Esophagus muscularis mucosa (tissue), 4 donors: ENCODE measurements around the gene MUS81. TPM values are rescaled to one million over a fixed set of nuclear protein-coding genes. Genes with fewer than 3 reads are reported as not detected.
"Not testable (repeated sequence)": the region's sequence is repeated elsewhere in the genome, so short reads cannot be mapped to it uniquely, and the experiment has no call there.

Experiments
- DNase-seq: peaks from one replicate; pipeline ENCODE4 v3.0.0-alpha.2; 2017; ENCODE audit errors: extremely low spot score
- H3K27ac ChIP-seq, 4 donors: fragments of 200-600 bp; sonication (generic); replicated peaks in 1 of 4; 1 replicate in 3 of 4; 2 replicates in 1 of 4; pipeline ENCODE4 v1.5.1; 2016 to 2019; ENCODE audit warnings: mild to moderate bottlenecking in 1 of 4
- H3K27me3 ChIP-seq, 4 donors: fragments of 200-600 bp; sonication (generic); one replicate each; pipeline versions ENCODE4 v1.5.1 to v1.6.0; 2016 to 2019
- H3K36me3 ChIP-seq, 4 donors: fragments of 200-600 bp; sonication (generic); one replicate each; pipeline ENCODE4 v1.5.1; 2016 to 2019
- H3K4me1 ChIP-seq, 4 donors: fragments of 200-600 bp; sonication (generic); one replicate each; pipeline ENCODE4 v1.5.1; 2016 to 2019
- H3K4me3 ChIP-seq, 4 donors: fragments of 200-600 bp; sonication (generic); 1 replicate in 2 of 4; 2 replicates in 2 of 4; pipeline ENCODE4 v1.5.1; 2016 to 2019; ENCODE audit warnings: mild to moderate bottlenecking in 4 of 4, moderate library complexity in 1 of 4
- H3K9me3 ChIP-seq, 4 donors: fragments of 200-600 bp; sonication (generic); 1 replicate in 3 of 4; 2 replicates in 1 of 4; pipeline ENCODE4 v1.5.1; 2016 to 2019
- EP300 ChIP-seq: sonication (generic); formaldehyde crosslinking; IDR thresholded peaks from one replicate; pipeline ENCODE4 v1.6.1; 2017; ENCODE audit warnings: antibody characterized with exemption
- POLR2A ChIP-seq: fragments of 450-650 bp; IDR thresholded peaks from one replicate; pipeline ENCODE4 v1.6.1; 2017; ENCODE audit warnings: antibody characterized with exemption, moderate library complexity, mild to moderate bottlenecking, low read depth
- POLR2AphosphoS5 ChIP-seq, 2 donors: sonication (generic); formaldehyde crosslinking; IDR thresholded peaks; one replicate each; pipeline ENCODE4 v1.6.1; 2017; ENCODE audit warnings: antibody characterized with exemption in 2 of 2
- WGBS: methylation state at CpG from one replicate; pipeline ENCODE4 v1.1.5; 2018; 5-methylcytosine and 5-hydroxymethylcytosine counted together
- intact Hi-C: fragments of 100-400 bp; cut with DNase I; formaldehyde crosslinking; loops from one replicate; pipeline ENCODE4 v1.15.1; 2023
- total RNA-seq, 4 donors: library from RNA; depleted of rRNA; stranded (reverse); fragments of >200 nt; gene quantifications; one replicate each; pipeline versions ENCODE4 v1.1.0 to v1.2.1, GENCODE V29; 2016
- TF ChIP-seq, protein P1 (sequence below), 3 experiments: fragments of 200-600 bp in 2 of 3; fragments of 450-650 bp in 1 of 3; sonication (generic) in 2 of 3; IDR thresholded peaks; one replicate each; pipeline ENCODE4 v1.5.1; 2017 to 2019; ENCODE audit warnings: antibody characterized with exemption in 3 of 3, mild to moderate bottlenecking in 2 of 3, moderate library complexity in 1 of 3

The MUS81 gene
- total RNA-seq, 4 donors from 2014 or later: 42.2 to 74.2 (median 58.3) TPM

DNA sequence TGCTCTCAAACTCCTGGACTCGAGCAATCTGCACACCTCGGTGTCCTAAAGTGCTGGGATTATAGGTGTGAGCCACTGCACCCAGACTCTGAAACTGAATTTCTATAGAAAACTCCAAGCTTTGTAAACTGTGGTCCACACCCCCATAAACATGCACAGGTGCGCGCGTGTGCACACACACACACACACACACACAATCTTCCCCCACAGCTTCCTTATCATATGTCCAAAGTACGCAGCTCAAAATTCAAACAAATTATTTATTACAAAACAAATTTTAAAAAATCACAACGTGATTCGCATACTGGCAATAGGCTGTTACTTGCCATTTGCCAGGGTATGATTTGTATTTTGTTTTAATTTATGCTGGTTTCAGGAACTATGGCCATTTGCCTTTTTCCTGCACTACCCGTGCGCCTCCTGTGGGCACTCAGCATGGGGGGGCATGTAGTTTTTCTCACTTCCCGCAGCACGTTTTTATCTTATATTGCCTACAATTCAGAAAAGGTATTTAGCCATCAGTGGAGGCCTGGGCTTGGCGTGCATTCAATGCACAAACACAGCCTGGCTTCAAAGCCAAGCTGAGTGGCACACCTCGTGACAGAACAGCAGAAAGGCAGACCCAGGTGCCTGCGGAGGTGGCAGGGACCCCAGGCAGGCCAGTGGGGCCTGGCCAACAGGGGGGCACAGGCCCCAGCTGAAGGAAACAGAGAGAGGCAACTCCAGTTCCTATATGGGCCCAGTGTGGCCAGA lies 37.3 kb upstream of the MUS81 start:
- Histone ChIP-seq H3K27ac (no peak overlapping the region), H3K36me3 (no peaks in the 10 kb centered on the region), H3K4me1 (peaks cover 0 to 4% (median 2%) of the 10 kb centered on the region in 4 donors), H3K27me3 (no peaks in the 10 kb centered on the region), H3K4me3 (no peak overlapping the region), H3K9me3 (no peaks in the 10 kb centered on the region)
- intact Hi-C loops: no loop called here
- no peak for TF ChIP-seq EP300
- no peak for TF ChIP-seq POLR2A
- no peak for TF ChIP-seq POLR2AphosphoS5 (IDR thresholded peaks at IDR 0.05)
- TF ChIP-seq, protein P1, sequence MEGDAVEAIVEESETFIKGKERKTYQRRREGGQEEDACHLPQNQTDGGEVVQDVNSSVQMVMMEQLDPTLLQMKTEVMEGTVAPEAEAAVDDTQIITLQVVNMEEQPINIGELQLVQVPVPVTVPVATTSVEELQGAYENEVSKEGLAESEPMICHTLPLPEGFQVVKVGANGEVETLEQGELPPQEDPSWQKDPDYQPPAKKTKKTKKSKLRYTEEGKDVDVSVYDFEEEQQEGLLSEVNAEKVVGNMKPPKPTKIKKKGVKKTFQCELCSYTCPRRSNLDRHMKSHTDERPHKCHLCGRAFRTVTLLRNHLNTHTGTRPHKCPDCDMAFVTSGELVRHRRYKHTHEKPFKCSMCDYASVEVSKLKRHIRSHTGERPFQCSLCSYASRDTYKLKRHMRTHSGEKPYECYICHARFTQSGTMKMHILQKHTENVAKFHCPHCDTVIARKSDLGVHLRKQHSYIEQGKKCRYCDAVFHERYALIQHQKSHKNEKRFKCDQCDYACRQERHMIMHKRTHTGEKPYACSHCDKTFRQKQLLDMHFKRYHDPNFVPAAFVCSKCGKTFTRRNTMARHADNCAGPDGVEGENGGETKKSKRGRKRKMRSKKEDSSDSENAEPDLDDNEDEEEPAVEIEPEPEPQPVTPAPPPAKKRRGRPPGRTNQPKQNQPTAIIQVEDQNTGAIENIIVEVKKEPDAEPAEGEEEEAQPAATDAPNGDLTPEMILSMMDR (IDR thresholded peaks at IDR 0.05): no peak
- DNase-seq: no peak
- WGBS: 71% methylated on average over 14 of the region's 15 CpGs

DNA sequence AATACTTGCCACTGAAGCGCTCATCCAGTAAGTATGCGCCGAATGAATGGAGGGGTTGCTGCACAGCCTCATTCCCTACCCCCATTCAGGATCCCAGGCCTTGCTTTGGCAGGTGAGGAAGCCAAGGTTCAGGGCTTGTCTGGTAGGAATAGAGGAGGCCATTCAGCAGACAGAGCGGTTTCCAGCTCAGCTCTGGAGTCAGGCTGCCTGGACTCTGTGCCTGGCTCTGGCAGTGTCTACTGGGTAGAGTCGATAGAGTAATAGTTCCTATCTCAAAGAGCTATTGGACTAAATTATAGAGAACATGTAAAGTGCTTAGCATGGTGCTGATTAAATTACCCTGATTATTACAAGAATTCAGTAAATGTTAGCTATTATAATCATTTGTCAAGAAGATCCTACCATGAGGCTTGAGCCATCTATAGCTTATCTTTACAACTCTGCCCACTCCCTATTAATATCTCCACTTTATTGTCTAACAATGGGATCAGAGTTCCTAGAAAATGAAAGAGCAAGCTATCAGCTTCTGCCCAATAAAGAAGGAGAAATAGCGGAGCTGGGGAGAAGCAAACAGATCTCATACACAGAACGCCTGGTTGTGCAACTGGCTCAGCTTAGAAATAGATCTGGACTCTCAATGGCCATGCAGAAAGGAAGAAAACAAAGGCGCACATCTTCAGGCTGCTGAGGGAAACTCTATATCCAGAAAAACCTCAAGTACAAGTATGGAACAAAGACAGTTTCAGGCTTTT lies 33.1 kb upstream of the MUS81 start:
- intact Hi-C loops: no loop called here
- 90% methylated on average over 8 of the region's 8 CpGs for WGBS
- Histone ChIP-seq H3K4me1 (no peaks in the 10 kb centered on the region), H3K4me3 (no peak overlapping the region), H3K27me3 (no peaks in the 10 kb centered on the region), H3K9me3 (no peaks in the 10 kb centered on the region), H3K36me3 (no peaks in the 10 kb centered on the region), H3K27ac (no peak overlapping the region)
- TF ChIP-seq POLR2AphosphoS5 (IDR thresholded peaks at IDR 0.05) (no peak), EP300 (no peak)
- TF ChIP-seq, protein P1 (IDR thresholded peaks at IDR 0.05): no peak
- no peak for DNase-seq

DNA sequence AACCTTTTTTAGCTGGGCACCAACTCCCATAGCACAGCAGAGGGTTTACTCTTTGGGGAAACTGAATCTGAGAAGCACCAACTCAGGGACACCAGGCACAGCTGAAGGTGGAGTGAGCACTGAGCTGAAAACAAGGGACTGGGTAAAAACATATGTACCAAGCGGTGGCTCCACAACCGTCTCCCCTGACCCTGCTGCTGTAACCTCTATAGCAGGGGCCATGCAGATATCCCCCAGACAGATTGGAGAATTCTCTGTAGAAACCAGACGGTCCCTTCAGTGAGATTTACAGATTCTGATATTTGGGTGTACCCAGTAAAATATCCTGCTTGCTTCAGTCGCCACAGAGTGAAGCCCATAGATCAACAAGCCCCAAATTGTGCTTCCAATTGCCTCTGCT lies 30.8 kb upstream of the MUS81 start:
- WGBS: 72% methylated on average over 4 of the region's 4 CpGs
- H3K27ac ChIP-seq: no peak overlapping the region
- H3K4me3 ChIP-seq: no peak overlapping the region
- no peaks in the 10 kb centered on the region for H3K36me3 ChIP-seq
- no peaks in the 10 kb centered on the region for H3K27me3 ChIP-seq
- H3K9me3 ChIP-seq: no peaks in the 10 kb centered on the region
- no peak for TF ChIP-seq EP300
- no peak for TF ChIP-seq POLR2A
- TF ChIP-seq, protein P1 (IDR thresholded peaks at IDR 0.05): no peak
- no peak for TF ChIP-seq POLR2AphosphoS5 (IDR thresholded peaks at IDR 0.05)
- intact Hi-C loops: no loop called here
- peaks cover 8 to 18% (median 14%) of the 10 kb centered on the region in 4 donors for H3K4me1 ChIP-seq
- DNase-seq: no peak

DNA sequence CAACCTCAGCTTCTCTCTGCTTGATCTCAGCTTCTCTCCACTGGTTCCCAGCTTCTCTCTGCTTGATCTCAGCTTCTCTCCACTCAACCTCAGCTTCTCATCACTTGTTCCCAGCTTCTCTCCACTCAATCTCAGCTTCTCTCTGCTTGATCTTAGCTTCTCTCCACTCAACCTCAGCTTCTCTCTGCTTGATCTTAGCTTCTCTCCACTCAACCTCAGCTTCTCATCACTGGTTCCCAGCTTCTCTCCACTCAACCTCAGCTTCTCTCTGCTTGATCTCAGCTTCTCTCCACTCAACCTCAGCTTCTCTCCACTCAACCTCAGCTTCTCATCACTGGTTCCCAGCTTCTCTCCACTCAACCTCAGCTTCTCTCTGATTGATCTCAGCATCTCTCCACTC lies 28.0 kb upstream of the MUS81 start:
- peaks cover 11 to 22% (median 16%) of the 10 kb centered on the region in 4 donors for H3K4me1 ChIP-seq
- H3K27ac ChIP-seq, H3K4me3 ChIP-seq, H3K36me3 ChIP-seq, DNase-seq, intact Hi-C loops, H3K27me3 ChIP-seq, H3K9me3 ChIP-seq: not testable (repeated sequence)

DNA sequence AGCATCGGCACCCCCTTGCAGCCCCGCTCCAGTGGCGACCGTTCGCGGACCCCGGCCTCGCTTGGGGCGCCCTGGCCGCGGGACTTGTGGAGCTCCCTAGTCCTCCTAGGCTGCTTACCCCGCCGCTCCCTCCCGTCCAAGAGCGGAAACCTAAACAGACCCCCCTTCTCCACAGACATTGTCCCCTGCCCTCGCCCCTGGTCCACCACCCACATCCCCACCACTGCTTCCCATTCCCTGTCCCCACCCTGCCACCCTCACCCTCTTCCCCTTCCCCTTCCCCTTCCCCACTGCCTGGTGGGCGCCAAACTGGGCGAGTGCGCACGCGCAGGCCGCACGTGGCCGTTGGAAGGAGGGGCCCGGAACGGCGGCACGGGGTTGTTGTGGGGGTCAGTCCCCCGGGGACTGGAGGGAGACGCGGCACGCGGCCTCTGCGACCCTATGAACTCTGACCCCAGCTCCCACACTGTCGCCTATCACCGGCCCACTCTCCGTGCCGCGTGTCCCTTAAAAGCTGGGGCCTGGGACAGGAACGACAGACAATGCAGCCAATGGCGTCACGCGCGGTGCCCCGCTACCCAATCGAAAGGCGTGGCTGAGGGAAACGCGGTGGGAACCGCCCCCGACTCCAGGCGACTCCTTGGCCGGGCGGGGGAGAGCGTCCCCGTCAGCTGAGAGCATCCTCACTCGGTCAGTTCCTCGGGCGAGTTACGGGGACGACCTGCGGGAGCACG lies 26.8 kb upstream of the MUS81 start, which contains the start of gene SNX32:
SNX32 (plus strand) TSS at position 667 of the 734 bp plus-strand sequence. CDS start 103 bp downstream, outside the sequence.
- TF ChIP-seq POLR2A (no peak), POLR2AphosphoS5 (IDR thresholded peaks at IDR 0.05) (peak in 1 of 2 donors; percentile 78), EP300 (no peak)
- TF ChIP-seq, protein P1 (IDR thresholded peaks at IDR 0.05): no peak
- Histone ChIP-seq H3K4me3 (peak within 1 kb of the TSS; percentile 59 to 70 (median 63)), H3K9me3 (no peaks in the 10 kb centered on the region), H3K27ac (peak within 1 kb of the TSS in 3 of 4 donors; percentile 44 to 51 (median 51)), H3K27me3 (no peaks in the 10 kb centered on the region), H3K4me1 (peaks cover 11 to 22% (median 16%) of the 10 kb centered on the region in 4 donors), H3K36me3 (no peaks in the 10 kb centered on the region)
- intact Hi-C loops: no loop called here
- peak; percentile 99 for DNase-seq
- under 1% methylated on average over 36 of the region's 63 CpGs for WGBS
